CD14-positive monocyte (primary cell): Measurements from ENCODE around the gene TCEANC. TPM values are rescaled to one million over a fixed set of nuclear protein-coding genes. Genes with fewer than 3 reads are reported as not detected.

Experiments
- DNase-seq, 3 donors: peaks; one replicate each; pipeline ENCODE4 v3.0.0-alpha.2; 2011 to 2022
- H2AFZ ChIP-seq: 2 replicates; pipeline ENCODE4 v1.6.0; 2012; ENCODE audit warnings: mild to moderate bottlenecking, low read depth, low read length, inconsistent platforms; ENCODE audit not compliant: insufficient read depth, poor library complexity, severe bottlenecking
- H3K27ac ChIP-seq, 2 donors: 1 replicate in 1 of 2; 2 replicates in 1 of 2; pipeline ENCODE4 v1.5.1; 2012 to 2013; ENCODE audit warnings: low read length in 2 of 2, control low read depth in 1 of 2, inconsistent platforms in 1 of 2, low read depth in 1 of 2, mild to moderate bottlenecking in 1 of 2
- H3K27me3 ChIP-seq, 2 donors: one replicate each; pipeline versions ENCODE4 v1.6.0 to v1.6.1; 2011 to 2013; ENCODE audit warnings: low read length in 2 of 2; ENCODE audit not compliant: control insufficient read depth in 2 of 2, insufficient read depth in 2 of 2
- H3K36me3 ChIP-seq, 2 donors: replicated peaks in 1 of 2; 1 replicate in 1 of 2; 2 replicates in 1 of 2; pipeline versions ENCODE4 v1.5.1 to v1.6.1; 2012 to 2013; ENCODE audit warnings: low read length in 2 of 2, control low read depth in 1 of 2, inconsistent platforms in 1 of 2, mild to moderate bottlenecking in 1 of 2; ENCODE audit not compliant: insufficient read depth in 2 of 2, control insufficient read depth in 1 of 2
- H3K4me1 ChIP-seq, 2 donors: 1 replicate in 1 of 2; 2 replicates in 1 of 2; pipeline versions ENCODE4 v1.5.1 to v1.6.1; 2012 to 2013; ENCODE audit warnings: low read length in 2 of 2, control low read depth in 1 of 2, inconsistent platforms in 1 of 2, mild to moderate bottlenecking in 1 of 2, moderate library complexity in 1 of 2; ENCODE audit not compliant: insufficient read depth in 2 of 2, control insufficient read depth in 1 of 2
- H3K4me2 ChIP-seq: replicated peaks from 2 replicates; pipeline ENCODE3; 2012; ENCODE audit warnings: low read length, moderate library complexity, mild to moderate bottlenecking; ENCODE audit not compliant: poor library complexity, severe bottlenecking; ENCODE audit errors: extremely low read depth
- H3K4me3 ChIP-seq, 3 experiments: fragments of 200-600 bp in 1 of 3; sonication (generic) in 1 of 3; replicated peaks in 1 of 3; 1 replicate in 2 of 3; 2 replicates in 1 of 3; pipeline ENCODE4 v1.5.1; 2011 to 2013; ENCODE audit warnings: low read length in 3 of 3, mild to moderate bottlenecking in 3 of 3, control low read depth in 2 of 3, low read depth in 2 of 3, inconsistent platforms in 1 of 3, moderate library complexity in 1 of 3
- H3K79me2 ChIP-seq: 2 replicates; pipeline ENCODE4 v1.6.0; 2012; ENCODE audit warnings: mild to moderate bottlenecking, control low read depth, inconsistent platforms, low read length, moderate library complexity; ENCODE audit not compliant: insufficient read depth
- H3K9ac ChIP-seq: 2 replicates; pipeline ENCODE4 v1.6.0; 2017; ENCODE audit warnings: low read length, mild to moderate bottlenecking; ENCODE audit not compliant: insufficient read depth, poor library complexity, severe bottlenecking
- H3K9me3 ChIP-seq, 2 donors: replicated peaks in 1 of 2; 1 replicate in 1 of 2; 2 replicates in 1 of 2; pipeline versions ENCODE4 v1.5.1 to v1.6.1; 2012 to 2013; ENCODE audit warnings: low read length in 2 of 2, control low read depth in 1 of 2; ENCODE audit not compliant: control insufficient read depth in 1 of 2, insufficient read depth in 1 of 2
- H4K20me1 ChIP-seq: 2 replicates; pipeline ENCODE4 v1.6.0; 2012; ENCODE audit warnings: mild to moderate bottlenecking, low read length, control low read depth, moderate library complexity; ENCODE audit not compliant: insufficient read depth
- H3K27ac Mint-ChIP-seq, 7 donors: one replicate each; pipeline ENCODE4 v1.8.0; 2020; ENCODE audit warnings: mild to moderate bottlenecking in 7 of 7, mixed read lengths in 7 of 7, moderate library complexity in 6 of 7, inconsistent platforms in 2 of 7
- H3K27me3 Mint-ChIP-seq, 3 donors: one replicate each; pipeline ENCODE4 v1.8.0; 2021 to 2022; ENCODE audit warnings: low read depth in 3 of 3, mild to moderate bottlenecking in 3 of 3, mixed read lengths in 3 of 3, moderate library complexity in 3 of 3, inconsistent platforms in 1 of 3
- H3K36me3 Mint-ChIP-seq, 2 donors: one replicate each; pipeline ENCODE4 v1.8.0; 2020; ENCODE audit warnings: mixed read lengths in 2 of 2, inconsistent platforms in 1 of 2, mild to moderate bottlenecking in 1 of 2
- H3K4me1 Mint-ChIP-seq: one replicate; pipeline ENCODE4 v1.8.0; 2020; ENCODE audit warnings: mild to moderate bottlenecking, mixed read lengths
- H3K4me3 Mint-ChIP-seq, 2 donors: one replicate each; pipeline ENCODE4 v1.8.0; 2020; ENCODE audit warnings: mild to moderate bottlenecking in 2 of 2, mixed read lengths in 2 of 2, moderate library complexity in 1 of 2
- H3K9me3 Mint-ChIP-seq, 7 donors: one replicate each; pipeline ENCODE4 v1.8.0; 2020 to 2022; ENCODE audit warnings: mixed read lengths in 7 of 7, mild to moderate bottlenecking in 6 of 7, moderate library complexity in 6 of 7, inconsistent platforms in 2 of 7
- WGBS: methylation state at CpG from one replicate; pipeline ENCODE4 v1.1.5; 2013; ENCODE audit warnings: missing lambda C conversion rate; ENCODE audit not compliant: insufficient coverage; 5-methylcytosine and 5-hydroxymethylcytosine counted together
- intact Hi-C, 2 donors: fragments of 100-400 bp; cut with micrococcal nuclease; formaldehyde crosslinking; loops; one replicate each; pipeline versions ENCODE4 v1.15.0 to v1.15.1; 2023
- polyA plus RNA-seq, 3 donors: library from polyadenylated mRNA; depleted of rRNA in 1 of 3; unstranded in 2 of 3; stranded (reverse) in 1 of 3; fragments of 300-500 nt in 2 of 3; fragments of >200 nt in 1 of 3; fragmentation: Illumina TruSeq in 2 of 3; gene quantifications; 1 replicate in 2 of 3; 2 replicates in 1 of 3; pipeline ENCODE4 v1.2.3, GENCODE V29; 2012 to 2021
- TF ChIP-seq, protein P1 (sequence below): fragments of 200-600 bp; IDR thresholded peaks from one replicate; pipeline ENCODE4 v1.8.0; 2022; ENCODE audit warnings: antibody characterized with exemption, mild to moderate bottlenecking

TCEANC gene
- polyA plus RNA-seq, 3 donors: 1.6 to 2.8 (median 1.9) TPM

DNA sequence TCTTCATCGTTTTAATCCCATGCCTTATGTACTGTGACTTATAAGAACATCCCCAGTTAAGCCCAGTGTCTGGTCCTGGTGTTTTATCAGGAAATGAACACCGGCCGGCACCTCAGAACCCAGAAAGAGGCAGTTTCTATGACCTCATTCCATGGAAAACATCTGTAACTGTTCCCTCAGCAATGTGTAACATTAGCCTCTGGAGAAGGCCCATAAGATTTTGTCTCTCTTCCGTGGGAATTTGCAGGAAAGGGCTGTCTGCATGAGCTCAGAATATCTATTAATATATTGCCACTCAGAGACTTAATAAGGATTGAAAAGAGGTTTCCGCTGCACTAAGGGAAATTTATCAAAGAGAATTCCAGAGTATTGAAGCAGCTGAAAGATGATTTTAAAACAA, 3.1 kb upstream of the TCEANC start:
- Histone ChIP-seq H3K79me2 (peaks cover 9% of the 10 kb centered on the region), H3K27me3 (no peaks in the 10 kb centered on the region), H3K4me1 (peaks cover 19 to 21% of the 10 kb centered on the region in 2 donors), H3K36me3 (no peaks in the 10 kb centered on the region), H3K4me3 (no peak overlapping the region), H3K9me3 (peaks cover 8 to 11% of the 10 kb centered on the region in 2 donors), H3K27ac (no peak overlapping the region), H3K9ac (no peak overlapping the region), H2AFZ (no peak overlapping the region), H3K4me2 (no peak overlapping the region), H4K20me1 (no peaks in the 10 kb centered on the region)
- TF ChIP-seq, protein P1, sequence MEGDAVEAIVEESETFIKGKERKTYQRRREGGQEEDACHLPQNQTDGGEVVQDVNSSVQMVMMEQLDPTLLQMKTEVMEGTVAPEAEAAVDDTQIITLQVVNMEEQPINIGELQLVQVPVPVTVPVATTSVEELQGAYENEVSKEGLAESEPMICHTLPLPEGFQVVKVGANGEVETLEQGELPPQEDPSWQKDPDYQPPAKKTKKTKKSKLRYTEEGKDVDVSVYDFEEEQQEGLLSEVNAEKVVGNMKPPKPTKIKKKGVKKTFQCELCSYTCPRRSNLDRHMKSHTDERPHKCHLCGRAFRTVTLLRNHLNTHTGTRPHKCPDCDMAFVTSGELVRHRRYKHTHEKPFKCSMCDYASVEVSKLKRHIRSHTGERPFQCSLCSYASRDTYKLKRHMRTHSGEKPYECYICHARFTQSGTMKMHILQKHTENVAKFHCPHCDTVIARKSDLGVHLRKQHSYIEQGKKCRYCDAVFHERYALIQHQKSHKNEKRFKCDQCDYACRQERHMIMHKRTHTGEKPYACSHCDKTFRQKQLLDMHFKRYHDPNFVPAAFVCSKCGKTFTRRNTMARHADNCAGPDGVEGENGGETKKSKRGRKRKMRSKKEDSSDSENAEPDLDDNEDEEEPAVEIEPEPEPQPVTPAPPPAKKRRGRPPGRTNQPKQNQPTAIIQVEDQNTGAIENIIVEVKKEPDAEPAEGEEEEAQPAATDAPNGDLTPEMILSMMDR: no peak
- Mint-ChIP-seq H3K27ac (no peak overlapping the region), H3K27me3 (peaks cover 0 to 26% (median 0%) of the 10 kb centered on the region in 3 donors), H3K36me3 (no peaks in the 10 kb centered on the region), H3K4me3 (no peak overlapping the region), H3K9me3 (peaks cover 2 to 25% (median 15%) of the 10 kb centered on the region in 7 donors), H3K4me1 (peaks cover 13% of the 10 kb centered on the region)
- intact Hi-C loops: loop anchor here (5.0 to 10.0 kb wide), 2 partner anchors 42 to 85 kb away; partner anchors contain the start of genes OFD1 (in 2 of the 2) and TRAPPC2 (in 2 of the 2)
- WGBS: 90% methylated on average over 2 of the region's 5 CpGs
- no peak for DNase-seq

DNA sequence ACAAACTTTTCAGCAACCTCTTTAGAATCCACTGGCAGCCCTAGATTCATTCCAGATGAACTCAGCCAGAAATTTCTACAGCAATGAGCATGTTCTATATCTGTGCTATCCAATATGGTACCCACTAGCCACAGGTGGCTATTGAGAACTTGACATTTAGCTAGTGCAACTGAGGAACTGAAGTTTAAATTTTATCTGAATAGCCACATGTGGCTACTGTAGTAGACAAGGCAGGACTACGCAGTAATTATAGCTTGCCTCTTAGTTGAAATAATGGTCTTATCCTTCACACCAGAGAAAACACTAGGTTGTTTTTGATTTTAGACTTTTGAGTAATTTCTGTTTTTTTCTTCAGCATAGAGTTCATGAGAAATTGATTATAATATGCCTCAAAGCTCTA, 2.6 kb upstream of the TCEANC start:
- Mint-ChIP-seq H3K27me3 (peaks cover 0 to 28% (median 0%) of the 10 kb centered on the region in 3 donors), H3K4me1 (peaks cover 13% of the 10 kb centered on the region), H3K9me3 (peaks cover 2 to 25% (median 15%) of the 10 kb centered on the region in 7 donors), H3K27ac (no peak overlapping the region), H3K36me3 (peaks cover 3 to 4% of the 10 kb centered on the region in 2 donors), H3K4me3 (no peak overlapping the region)
- TF ChIP-seq, protein P1: no peak
- intact Hi-C loops: loop anchor here (5.0 to 10.0 kb wide), 2 partner anchors 42 to 84 kb away; partner anchors contain the start of genes OFD1 (in 2 of the 2) and TRAPPC2 (in 2 of the 2)
- no CpG with 5 or more reads among the region's 1 CpG for WGBS
- Histone ChIP-seq H2AFZ (no peak overlapping the region), H3K9me3 (peaks cover 8 to 11% of the 10 kb centered on the region in 2 donors), H4K20me1 (no peaks in the 10 kb centered on the region), H3K4me3 (no peak overlapping the region), H3K79me2 (peaks cover 13% of the 10 kb centered on the region), H3K27me3 (no peaks in the 10 kb centered on the region), H3K9ac (no peak overlapping the region), H3K27ac (no peak overlapping the region), H3K36me3 (no peaks in the 10 kb centered on the region), H3K4me1 (peaks cover 19 to 21% of the 10 kb centered on the region in 2 donors), H3K4me2 (no peak overlapping the region)
- DNase-seq: no peak
